Measurements from ENCODE around the gene NFE2L1. TPM values are rescaled to one million over a fixed set of nuclear protein-coding genes. Genes with fewer than 3 reads are reported as not detected.

The NFE2L1 gene
- total RNA-seq, 1 experiment from 2014 or later, result 149 TPM

DNA sequence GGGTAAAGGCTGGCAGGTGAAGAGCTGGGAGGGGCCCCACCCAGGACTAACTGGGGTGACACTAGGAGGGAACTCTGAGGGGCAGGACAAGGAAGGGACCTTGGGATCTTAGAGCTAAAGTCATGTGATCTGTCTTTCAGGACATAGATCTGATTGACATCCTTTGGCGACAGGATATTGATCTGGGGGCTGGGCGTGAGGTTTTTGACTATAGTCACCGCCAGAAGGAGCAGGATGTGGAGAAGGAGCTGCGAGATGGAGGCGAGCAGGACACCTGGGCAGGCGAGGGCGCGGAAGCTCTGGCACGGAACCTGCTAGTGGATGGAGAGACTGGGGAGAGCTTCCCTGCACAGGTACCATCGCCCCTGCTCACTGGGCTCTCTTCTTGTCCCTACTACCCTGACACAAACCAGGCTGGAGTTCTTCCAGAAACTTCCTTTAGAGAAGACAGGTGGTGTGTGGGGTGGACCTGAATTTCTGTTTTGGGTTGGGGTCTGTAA lies 8.1 kb downstream of the NFE2L1 start:
- H3K4me1 ChIP-seq (ENCODE audit: insufficient read depth, low read length, poor library complexity, severe bottlenecking), result peaks cover 51% of the 10 kb centered on the region
- peaks cover 66% of the 10 kb centered on the region for H3K36me3 ChIP-seq (ENCODE audit: insufficient read depth, low read length, poor library complexity, severe bottlenecking)
- DNase-seq (ENCODE audit: low spot score), result no peak
- H3K27ac ChIP-seq (ENCODE audit: low read depth, low read length, poor library complexity, severe bottlenecking), result peak overlapping the region; percentile 98
- intact Hi-C loops (cut with micrococcal nuclease; ENCODE audit: unreplicated experiment), result no loop called here
- H3K9me3 ChIP-seq (ENCODE audit: low read depth, low read length, poor library complexity, severe bottlenecking), result no peaks in the 10 kb centered on the region
- ChIA-PET POLR2A (ENCODE audit: low non-redundant PET) (interaction anchor here (0.5 to 2.0 kb wide), 5 partner anchors 9 to 1248 kb away, joined by 3 to 10 read pairs (median 8); partner anchors contain the start of gene SNX11), CTCF (interaction anchor here (0.5 kb wide), 1 partner anchor 109 kb away, joined by 3 read pairs; no protein-coding TSS in a partner anchor)
- no peaks in the 10 kb centered on the region for H3K27me3 ChIP-seq (replicated peaks; ENCODE audit: insufficient read depth, low read depth, low read length, poor library complexity)
- TF ChIP-seq EZH2 (IDR thresholded peaks at IDR 0.05; ENCODE audit: borderline replicate concordance, low read depth, low read length, poor library complexity, severe bottlenecking), result no peak
- TF ChIP-seq, protein P1, sequence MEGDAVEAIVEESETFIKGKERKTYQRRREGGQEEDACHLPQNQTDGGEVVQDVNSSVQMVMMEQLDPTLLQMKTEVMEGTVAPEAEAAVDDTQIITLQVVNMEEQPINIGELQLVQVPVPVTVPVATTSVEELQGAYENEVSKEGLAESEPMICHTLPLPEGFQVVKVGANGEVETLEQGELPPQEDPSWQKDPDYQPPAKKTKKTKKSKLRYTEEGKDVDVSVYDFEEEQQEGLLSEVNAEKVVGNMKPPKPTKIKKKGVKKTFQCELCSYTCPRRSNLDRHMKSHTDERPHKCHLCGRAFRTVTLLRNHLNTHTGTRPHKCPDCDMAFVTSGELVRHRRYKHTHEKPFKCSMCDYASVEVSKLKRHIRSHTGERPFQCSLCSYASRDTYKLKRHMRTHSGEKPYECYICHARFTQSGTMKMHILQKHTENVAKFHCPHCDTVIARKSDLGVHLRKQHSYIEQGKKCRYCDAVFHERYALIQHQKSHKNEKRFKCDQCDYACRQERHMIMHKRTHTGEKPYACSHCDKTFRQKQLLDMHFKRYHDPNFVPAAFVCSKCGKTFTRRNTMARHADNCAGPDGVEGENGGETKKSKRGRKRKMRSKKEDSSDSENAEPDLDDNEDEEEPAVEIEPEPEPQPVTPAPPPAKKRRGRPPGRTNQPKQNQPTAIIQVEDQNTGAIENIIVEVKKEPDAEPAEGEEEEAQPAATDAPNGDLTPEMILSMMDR (conservative IDR thresholded peaks at IDR 0.05; ENCODE audit: low read depth, low read length), result no peak
- no TSS peak for BruUV-seq (replicated peaks)
- H3K4me3 ChIP-seq (ENCODE audit: low read depth, low read length, poor library complexity, severe bottlenecking), result peak overlapping the region; percentile 32

GRCh38 chr17:48056879-48057278 lies 8.7 kb downstream of the NFE2L1 start:
- Histone ChIP-seq H3K9me3 (ENCODE audit: low read depth, low read length, poor library complexity, severe bottlenecking) (no peaks in the 10 kb centered on the region), H3K4me1 (ENCODE audit: insufficient read depth, low read length, poor library complexity, severe bottlenecking) (peaks cover 46% of the 10 kb centered on the region), H3K4me3 (ENCODE audit: low read depth, low read length, poor library complexity, severe bottlenecking) (peak overlapping the region; percentile 32), H3K36me3 (ENCODE audit: insufficient read depth, low read length, poor library complexity, severe bottlenecking) (peaks cover 66% of the 10 kb centered on the region), H3K27me3 (replicated peaks; ENCODE audit: insufficient read depth, low read depth, low read length, poor library complexity) (no peaks in the 10 kb centered on the region), H3K27ac (ENCODE audit: low read depth, low read length, poor library complexity, severe bottlenecking) (peak overlapping the region; percentile 98)
- POLR2A ChIA-PET (ENCODE audit: low non-redundant PET), result interaction anchor here (0.5 kb wide), 1 partner anchor 13 kb away, joined by 3 read pairs; no protein-coding TSS in a partner anchor
- intact Hi-C loops (cut with micrococcal nuclease; ENCODE audit: unreplicated experiment), result no loop called here
- BruUV-seq (replicated peaks), result no TSS peak
- CTCF ChIA-PET, result interaction anchor here (0.5 kb wide), 1 partner anchor 110 kb away, joined by 3 read pairs; no protein-coding TSS in a partner anchor
- no peak for DNase-seq (ENCODE audit: low spot score)
- TF ChIP-seq, protein P1 (conservative IDR thresholded peaks at IDR 0.05; ENCODE audit: low read depth, low read length), result no peak
- no peak for TF ChIP-seq EZH2 (IDR thresholded peaks at IDR 0.05; ENCODE audit: borderline replicate concordance, low read depth, low read length, poor library complexity, severe bottlenecking)

DNA sequence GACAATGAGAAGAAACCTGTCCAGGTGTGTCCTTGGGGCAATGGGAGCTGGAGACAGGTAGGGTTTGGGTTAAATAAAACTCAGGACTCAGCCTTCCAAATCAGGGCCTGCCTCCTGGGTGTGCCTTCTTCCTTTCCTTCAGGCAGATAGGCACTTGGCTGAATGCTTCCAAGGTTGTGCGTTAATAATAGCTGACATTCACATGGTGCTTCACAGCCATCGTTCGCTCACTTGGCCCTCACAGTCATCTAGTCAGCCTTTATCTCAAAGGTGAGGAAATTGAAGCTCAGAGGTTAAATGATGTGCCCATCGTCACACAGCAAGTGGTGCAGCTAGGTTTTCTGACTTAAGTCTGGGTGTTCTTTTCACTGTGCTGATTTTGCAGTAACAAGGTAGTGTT lies 9.5 kb downstream of the NFE2L1 start:
- BruUV-seq (replicated peaks), result no TSS peak
- ChIA-PET POLR2A (ENCODE audit: low non-redundant PET) (interaction anchor here (0.6 kb wide), 1 partner anchor 31 kb away, joined by 4 read pairs; no protein-coding TSS in a partner anchor), CTCF (no interaction called here)
- no peak for DNase-seq (ENCODE audit: low spot score)
- Histone ChIP-seq H3K9me3 (ENCODE audit: low read depth, low read length, poor library complexity, severe bottlenecking) (no peaks in the 10 kb centered on the region), H3K27me3 (replicated peaks; ENCODE audit: insufficient read depth, low read depth, low read length, poor library complexity) (no peaks in the 10 kb centered on the region), H3K4me3 (ENCODE audit: low read depth, low read length, poor library complexity, severe bottlenecking) (no peak overlapping the region), H3K27ac (ENCODE audit: low read depth, low read length, poor library complexity, severe bottlenecking) (peak overlapping the region; percentile 98), H3K36me3 (ENCODE audit: insufficient read depth, low read length, poor library complexity, severe bottlenecking) (peaks cover 67% of the 10 kb centered on the region), H3K4me1 (ENCODE audit: insufficient read depth, low read length, poor library complexity, severe bottlenecking) (peaks cover 38% of the 10 kb centered on the region)
- intact Hi-C loops (cut with micrococcal nuclease; ENCODE audit: unreplicated experiment), result no loop called here
- TF ChIP-seq, protein P1 (conservative IDR thresholded peaks at IDR 0.05; ENCODE audit: low read depth, low read length), result no peak
- no peak for TF ChIP-seq EZH2 (IDR thresholded peaks at IDR 0.05; ENCODE audit: borderline replicate concordance, low read depth, low read length, poor library complexity, severe bottlenecking)
